ENCODE measurements around the gene PSORS1C2. TPM values are rescaled to one million over a fixed set of nuclear protein-coding genes. Genes with fewer than 3 reads are reported as not detected.
"Not testable (repeated sequence)": the region's sequence is repeated elsewhere in the genome, so short reads cannot be mapped to it uniquely, and the experiment has no call there.

The PSORS1C2 gene
- total RNA-seq, 2 experiments from 2014 or later = not detected

DNA sequence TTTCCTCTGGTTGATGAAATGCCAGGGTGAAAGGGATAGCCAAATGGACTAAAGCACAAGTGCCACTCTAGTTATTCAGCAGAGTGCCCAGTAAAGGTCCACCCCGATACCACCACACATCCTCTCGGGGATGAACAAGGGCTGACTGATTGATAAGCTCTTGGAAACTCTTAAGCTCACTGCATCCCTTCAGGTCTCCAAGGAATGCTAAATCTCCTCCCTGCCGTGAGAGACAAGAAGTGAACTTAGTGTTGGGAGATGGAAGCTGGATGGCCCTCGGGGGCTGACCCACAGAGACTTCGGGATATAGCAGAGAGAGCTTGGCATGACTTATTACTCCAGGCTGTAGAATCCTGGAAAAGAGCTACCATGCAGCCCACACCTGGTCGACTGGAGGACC, 45.0 kb upstream of the PSORS1C2 start:
- H3K79me2 ChIP-seq (ENCODE audit: insufficient read depth, low read depth, low read length); intact Hi-C loops (cut with micrococcal nuclease; ENCODE audit: unreplicated experiment); H3K27ac ChIP-seq (ENCODE audit: low read depth, low read length, poor library complexity, severe bottlenecking); H3K4me3 ChIP-seq (ENCODE audit: low read depth, low read length, poor library complexity, severe bottlenecking); H3K9me2 ChIP-seq (ENCODE audit: insufficient read depth, low read length); H3K9me3 ChIP-seq (ENCODE audit: low read length); BruUV-seq (replicated peaks); DNase-seq (ENCODE audit: low spot score); H4K20me1 ChIP-seq (ENCODE audit: insufficient read depth, low read length); H2AFZ ChIP-seq (ENCODE audit: low read length); H3K36me3 ChIP-seq (ENCODE audit: insufficient read depth, low read length); H3K4me2 ChIP-seq (ENCODE audit: low read length): not testable (repeated sequence)
- POLR2A ChIA-PET = interaction anchor here (0.8 to 1.0 kb wide), 2 partner anchors 8 to 18 kb away, joined by 3 read pairs; no protein-coding TSS in a partner anchor
- CTCF ChIA-PET (ENCODE audit: unreplicated experiment) = interaction anchor here (1.0 kb wide), 1 partner anchor 24 kb away, joined by 3 read pairs; no protein-coding TSS in a partner anchor
- H3K4me1 ChIP-seq (ENCODE audit: insufficient read depth, low read length, poor library complexity, severe bottlenecking) = peaks cover 31% of the 10 kb centered on the region

DNA sequence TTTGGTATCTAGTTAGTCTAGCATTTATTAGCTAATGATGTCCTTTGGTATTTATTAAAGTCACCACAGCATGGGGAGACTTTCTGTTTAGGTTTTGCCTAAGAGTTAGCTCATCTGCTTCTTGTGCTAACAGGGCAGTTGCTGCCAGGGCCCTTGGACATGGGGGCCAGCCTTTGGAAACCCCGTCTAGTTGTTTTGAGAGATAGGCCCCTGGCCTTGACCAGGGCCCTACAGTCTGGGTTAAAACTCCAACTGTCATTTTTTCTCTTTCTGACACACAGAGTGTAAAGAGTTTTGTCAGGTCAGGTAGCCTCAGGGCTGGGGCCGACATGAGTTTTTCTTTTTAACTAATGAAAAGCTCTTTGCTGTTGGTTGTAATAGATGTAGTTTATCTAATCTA, 44.4 kb upstream of the PSORS1C2 start:
- H3K4me2 ChIP-seq (ENCODE audit: low read length); DNase-seq (ENCODE audit: low spot score); H4K20me1 ChIP-seq (ENCODE audit: insufficient read depth, low read length); H3K9me2 ChIP-seq (ENCODE audit: insufficient read depth, low read length); BruUV-seq (replicated peaks); H3K36me3 ChIP-seq (ENCODE audit: insufficient read depth, low read length); H3K79me2 ChIP-seq (ENCODE audit: insufficient read depth, low read depth, low read length); intact Hi-C loops (cut with micrococcal nuclease; ENCODE audit: unreplicated experiment); H3K4me3 ChIP-seq (ENCODE audit: low read depth, low read length, poor library complexity, severe bottlenecking); H2AFZ ChIP-seq (ENCODE audit: low read length); POLR2A ChIA-PET; H3K27ac ChIP-seq (ENCODE audit: low read depth, low read length, poor library complexity, severe bottlenecking); H3K9me3 ChIP-seq (ENCODE audit: low read length): not testable (repeated sequence)
- peaks cover 37% of the 10 kb centered on the region for H3K4me1 ChIP-seq (ENCODE audit: insufficient read depth, low read length, poor library complexity, severe bottlenecking)
- CTCF ChIA-PET (ENCODE audit: unreplicated experiment) = interaction anchor here (1.0 kb wide), 1 partner anchor 24 kb away, joined by 3 read pairs; no protein-coding TSS in a partner anchor

DNA sequence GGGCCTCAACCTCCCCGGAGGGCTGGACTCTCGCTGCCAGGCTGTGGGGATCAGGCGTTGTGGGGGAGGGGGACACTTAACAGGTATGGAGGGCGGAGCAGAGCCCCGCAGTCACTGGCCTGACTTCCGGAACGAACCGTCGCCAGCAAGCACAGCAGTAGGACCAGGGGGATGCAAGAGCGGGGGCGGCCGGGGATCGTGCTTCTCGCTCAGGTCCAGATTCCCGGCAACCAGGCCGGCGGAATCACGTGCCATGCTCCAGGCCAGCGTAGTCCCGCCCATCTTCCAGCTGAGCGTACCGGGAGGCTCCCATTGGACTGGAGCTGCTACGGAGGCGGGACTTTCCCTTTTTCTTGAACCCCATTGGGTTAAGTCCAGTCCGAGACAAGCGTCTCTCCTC, 41.6 kb upstream of the PSORS1C2 start:
- Histone ChIP-seq H4K20me1 (ENCODE audit: insufficient read depth, low read length) (no peaks in the 10 kb centered on the region), H3K36me3 (ENCODE audit: insufficient read depth, low read length) (no peaks in the 10 kb centered on the region), H3K9me2 (ENCODE audit: insufficient read depth, low read length) (no peaks in the 10 kb centered on the region), H3K4me3 (ENCODE audit: low read depth, low read length, poor library complexity, severe bottlenecking) (peak overlapping the region; percentile 64), H3K27ac (ENCODE audit: low read depth, low read length, poor library complexity, severe bottlenecking) (no peak overlapping the region), H2AFZ (ENCODE audit: low read length) (peak overlapping the region; percentile 53), H3K79me2 (ENCODE audit: insufficient read depth, low read depth, low read length) (no peaks in the 10 kb centered on the region), H3K4me2 (ENCODE audit: low read length) (peak overlapping the region; percentile 55), H3K4me1 (ENCODE audit: insufficient read depth, low read length, poor library complexity, severe bottlenecking) (peaks cover 21% of the 10 kb centered on the region), H3K9me3 (ENCODE audit: low read length) (no peaks in the 10 kb centered on the region)
- intact Hi-C loops (cut with micrococcal nuclease; ENCODE audit: unreplicated experiment) = no loop called here
- peak; percentile 86 for DNase-seq (ENCODE audit: low spot score)
- TF ChIP-seq, protein P1, sequence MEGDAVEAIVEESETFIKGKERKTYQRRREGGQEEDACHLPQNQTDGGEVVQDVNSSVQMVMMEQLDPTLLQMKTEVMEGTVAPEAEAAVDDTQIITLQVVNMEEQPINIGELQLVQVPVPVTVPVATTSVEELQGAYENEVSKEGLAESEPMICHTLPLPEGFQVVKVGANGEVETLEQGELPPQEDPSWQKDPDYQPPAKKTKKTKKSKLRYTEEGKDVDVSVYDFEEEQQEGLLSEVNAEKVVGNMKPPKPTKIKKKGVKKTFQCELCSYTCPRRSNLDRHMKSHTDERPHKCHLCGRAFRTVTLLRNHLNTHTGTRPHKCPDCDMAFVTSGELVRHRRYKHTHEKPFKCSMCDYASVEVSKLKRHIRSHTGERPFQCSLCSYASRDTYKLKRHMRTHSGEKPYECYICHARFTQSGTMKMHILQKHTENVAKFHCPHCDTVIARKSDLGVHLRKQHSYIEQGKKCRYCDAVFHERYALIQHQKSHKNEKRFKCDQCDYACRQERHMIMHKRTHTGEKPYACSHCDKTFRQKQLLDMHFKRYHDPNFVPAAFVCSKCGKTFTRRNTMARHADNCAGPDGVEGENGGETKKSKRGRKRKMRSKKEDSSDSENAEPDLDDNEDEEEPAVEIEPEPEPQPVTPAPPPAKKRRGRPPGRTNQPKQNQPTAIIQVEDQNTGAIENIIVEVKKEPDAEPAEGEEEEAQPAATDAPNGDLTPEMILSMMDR (conservative IDR thresholded peaks at IDR 0.05; ENCODE audit: low read length) = no peak
- no peak for TF ChIP-seq EZH2phosphoT487 (IDR thresholded peaks at IDR 0.05; ENCODE audit: borderline replicate concordance, low read depth, low read length)
- CTCF ChIA-PET (ENCODE audit: unreplicated experiment) = no interaction called here
- POLR2A ChIA-PET = interaction anchor here (0.6 to 2.2 kb wide), 3 partner anchors 21 to 418 kb away, joined by 3 to 5 read pairs (median 5); partner anchors contain the start of genes CCHCR1 and TCF19
- BruUV-seq (replicated peaks) = no TSS peak

DNA sequence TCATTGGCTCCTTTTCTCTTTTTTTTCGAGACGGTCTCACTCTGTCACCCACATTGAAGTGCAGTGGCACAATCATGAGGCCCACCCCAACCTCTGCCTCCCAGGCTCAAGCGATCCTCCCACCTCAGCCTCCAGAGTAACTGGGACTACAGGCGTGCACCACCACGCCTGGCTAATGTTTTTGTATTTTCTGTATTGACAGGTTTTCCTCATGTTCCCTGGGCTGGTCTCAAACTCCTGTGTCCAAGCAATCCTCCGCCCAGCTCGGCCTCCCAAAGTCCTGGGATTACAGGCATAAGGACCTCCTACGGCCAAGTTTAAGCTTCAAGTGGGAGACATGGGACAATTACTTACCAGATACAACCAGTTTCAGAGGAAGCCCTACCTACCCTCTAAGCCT, 41.0 kb upstream of the PSORS1C2 start:
- ChIA-PET CTCF (ENCODE audit: unreplicated experiment) (no interaction called here), POLR2A (interaction anchor here (1.5 kb wide), 1 partner anchor 22 kb away, joined by 5 read pairs; the partner anchor contains the start of genes CCHCR1 and TCF19)
- Histone ChIP-seq H2AFZ (ENCODE audit: low read length) (peak overlapping the region; percentile 23), H3K4me1 (ENCODE audit: insufficient read depth, low read length, poor library complexity, severe bottlenecking) (peaks cover 21% of the 10 kb centered on the region), H3K36me3 (ENCODE audit: insufficient read depth, low read length) (no peaks in the 10 kb centered on the region), H3K4me2 (ENCODE audit: low read length) (peak overlapping the region; percentile 55), H4K20me1 (ENCODE audit: insufficient read depth, low read length) (no peaks in the 10 kb centered on the region), H3K27ac (ENCODE audit: low read depth, low read length, poor library complexity, severe bottlenecking) (no peak overlapping the region), H3K9me3 (ENCODE audit: low read length) (no peaks in the 10 kb centered on the region), H3K79me2 (ENCODE audit: insufficient read depth, low read depth, low read length) (no peaks in the 10 kb centered on the region), H3K9me2 (ENCODE audit: insufficient read depth, low read length) (no peaks in the 10 kb centered on the region), H3K4me3 (ENCODE audit: low read depth, low read length, poor library complexity, severe bottlenecking) (peak overlapping the region; percentile 64)
- no peak for DNase-seq (ENCODE audit: low spot score)
- intact Hi-C loops (cut with micrococcal nuclease; ENCODE audit: unreplicated experiment) = no loop called here
- TF ChIP-seq, protein P1 (conservative IDR thresholded peaks at IDR 0.05; ENCODE audit: low read length) = no peak
- TF ChIP-seq EZH2phosphoT487 (IDR thresholded peaks at IDR 0.05; ENCODE audit: borderline replicate concordance, low read depth, low read length) = no peak
- BruUV-seq (replicated peaks) = no TSS peak

All from OCI-LY7 (cell line).